GM12872 (cell line): Measurements from ENCODE around the gene TMEM132D.

ENCODE experiments used
- CTCF ChIP-seq: IDR thresholded peaks from 3 replicates; pipeline ENCODE4 v1.5.1; 2011; ENCODE audit warnings: low read depth, mild to moderate bottlenecking, low read length, moderate library complexity; ENCODE audit not compliant: insufficient read depth

The TMEM132D gene

GRCh38 chr12:129331356-129332085, 572.3 kb downstream of the TMEM132D start:
- no peak for TF ChIP-seq CTCF

- TF ChIP-seq CTCF = no peak
Measured at GRCh38 chr12:129328235-129328634, 575.6 kb downstream of the TMEM132D start.

GRCh38 chr12:129325566-129325965, 578.3 kb downstream of the TMEM132D start:
- no peak for TF ChIP-seq CTCF

GRCh38 chr12:129312048-129312447, 591.8 kb downstream of the TMEM132D start:
- no peak for TF ChIP-seq CTCF

GRCh38 chr12:129310346-129310745, 593.5 kb downstream of the TMEM132D start:
- TF ChIP-seq CTCF = no peak

- no peak for TF ChIP-seq CTCF
Measured at GRCh38 chr12:129305851-129306250, 598.0 kb downstream of the TMEM132D start.

GRCh38 chr12:129304529-129304928, 599.3 kb downstream of the TMEM132D start:
- TF ChIP-seq CTCF = no peak
